ENCODE measurements around the gene KHK.

DNA sequence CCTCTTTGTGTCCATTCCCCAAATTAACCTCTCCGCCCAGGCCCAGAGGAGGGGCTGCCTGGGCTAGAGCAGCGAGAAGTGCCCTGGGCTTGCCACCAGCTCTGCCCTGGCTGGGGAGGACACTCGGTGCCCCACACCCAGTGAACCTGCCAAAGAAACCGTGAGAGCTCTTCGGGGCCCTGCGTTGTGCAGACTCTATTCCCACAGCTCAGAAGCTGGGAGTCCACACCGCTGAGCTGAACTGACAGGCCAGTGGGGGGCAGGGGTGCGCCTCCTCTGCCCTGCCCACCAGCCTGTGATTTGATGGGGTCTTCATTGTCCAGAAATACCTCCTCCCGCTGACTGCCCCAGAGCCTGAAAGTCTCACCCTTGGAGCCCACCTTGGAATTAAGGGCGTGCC is 13.5 kb downstream of the KHK start:
- TF ChIP-seq, protein P1, sequence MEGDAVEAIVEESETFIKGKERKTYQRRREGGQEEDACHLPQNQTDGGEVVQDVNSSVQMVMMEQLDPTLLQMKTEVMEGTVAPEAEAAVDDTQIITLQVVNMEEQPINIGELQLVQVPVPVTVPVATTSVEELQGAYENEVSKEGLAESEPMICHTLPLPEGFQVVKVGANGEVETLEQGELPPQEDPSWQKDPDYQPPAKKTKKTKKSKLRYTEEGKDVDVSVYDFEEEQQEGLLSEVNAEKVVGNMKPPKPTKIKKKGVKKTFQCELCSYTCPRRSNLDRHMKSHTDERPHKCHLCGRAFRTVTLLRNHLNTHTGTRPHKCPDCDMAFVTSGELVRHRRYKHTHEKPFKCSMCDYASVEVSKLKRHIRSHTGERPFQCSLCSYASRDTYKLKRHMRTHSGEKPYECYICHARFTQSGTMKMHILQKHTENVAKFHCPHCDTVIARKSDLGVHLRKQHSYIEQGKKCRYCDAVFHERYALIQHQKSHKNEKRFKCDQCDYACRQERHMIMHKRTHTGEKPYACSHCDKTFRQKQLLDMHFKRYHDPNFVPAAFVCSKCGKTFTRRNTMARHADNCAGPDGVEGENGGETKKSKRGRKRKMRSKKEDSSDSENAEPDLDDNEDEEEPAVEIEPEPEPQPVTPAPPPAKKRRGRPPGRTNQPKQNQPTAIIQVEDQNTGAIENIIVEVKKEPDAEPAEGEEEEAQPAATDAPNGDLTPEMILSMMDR (IDR thresholded peaks at IDR 0.05; ENCODE audit: low read depth, low read length, poor library complexity, severe bottlenecking): no peak
- TF ChIP-seq EZH2phosphoT487 (IDR thresholded peaks at IDR 0.05; ENCODE audit: borderline replicate concordance, low read length): no peak

Measured in DOHH2 (cell line).